Thyroid gland (tissue), 4 donors: ENCODE data around the gene THBS4. TPM values are rescaled to one million over a fixed set of nuclear protein-coding genes. Genes with fewer than 3 reads are reported as not detected.

ENCODE experiments used
- DNase-seq, 2 donors: peaks; one replicate each; pipeline ENCODE4 v3.0.0-alpha.2; 2019
- H3K27ac ChIP-seq, 3 donors: fragments of 200-600 bp; sonication (generic); 1 replicate in 2 of 3; 2 replicates in 1 of 3; pipeline ENCODE4 v1.5.1; 2016 to 2019; ENCODE audit warnings: mild to moderate bottlenecking in 1 of 3, moderate library complexity in 1 of 3
- H3K27me3 ChIP-seq: fragments of 200-600 bp; sonication (generic); one replicate; pipeline ENCODE4 v1.5.1; 2019
- H3K36me3 ChIP-seq, 2 donors: fragments of 200-600 bp; sonication (generic); one replicate each; pipeline ENCODE4 v1.5.1; 2016 to 2019
- H3K4me1 ChIP-seq, 2 donors: fragments of 200-600 bp; sonication (generic); one replicate each; pipeline ENCODE4 v1.5.1; 2017 to 2019
- H3K4me3 ChIP-seq, 3 donors: fragments of 200-600 bp; sonication (generic); replicated peaks in 1 of 3; 1 replicate in 2 of 3; 2 replicates in 1 of 3; pipeline ENCODE4 v1.5.1; 2016; ENCODE audit warnings: mild to moderate bottlenecking in 1 of 3
- H3K9me3 ChIP-seq: fragments of 200-600 bp; sonication (generic); one replicate; pipeline ENCODE4 v1.5.1; 2017
- POLR2A ChIP-seq, 2 donors: fragments of 450-650 bp; IDR thresholded peaks; one replicate each; pipeline ENCODE4 v1.6.1; 2017; ENCODE audit warnings: antibody characterized with exemption in 2 of 2, mild to moderate bottlenecking in 2 of 2, moderate library complexity in 1 of 2
- WGBS, 2 donors: methylation state at CpG; one replicate each; pipeline ENCODE4 v1.1.5; 2017; 5-methylcytosine and 5-hydroxymethylcytosine counted together
- intact Hi-C: fragments of 100-400 bp; cut with DNase I; formaldehyde crosslinking; loops from one replicate; pipeline ENCODE4 v1.15.1; 2023
- total RNA-seq, 4 donors: library from RNA; depleted of rRNA; stranded (reverse); fragments of >200 nt; gene quantifications; one replicate each; pipeline ENCODE4 v1.2.3, GENCODE V29; 2016
- TF ChIP-seq, protein P1 (sequence below), 6 experiments: fragments of 200-600 bp in 3 of 6; fragments of 450-650 bp in 3 of 6; sonication (generic) in 3 of 6; IDR thresholded peaks; one replicate each; pipeline ENCODE4 v1.5.1; 2016 to 2019; ENCODE audit warnings: antibody characterized with exemption in 6 of 6, mild to moderate bottlenecking in 2 of 6, inconsistent platforms in 1 of 6, moderate library complexity in 1 of 6

THBS4 gene
- total RNA-seq, 4 donors from 2014 or later = 2.4 to 4.5 (median 3.1) TPM

DNA sequence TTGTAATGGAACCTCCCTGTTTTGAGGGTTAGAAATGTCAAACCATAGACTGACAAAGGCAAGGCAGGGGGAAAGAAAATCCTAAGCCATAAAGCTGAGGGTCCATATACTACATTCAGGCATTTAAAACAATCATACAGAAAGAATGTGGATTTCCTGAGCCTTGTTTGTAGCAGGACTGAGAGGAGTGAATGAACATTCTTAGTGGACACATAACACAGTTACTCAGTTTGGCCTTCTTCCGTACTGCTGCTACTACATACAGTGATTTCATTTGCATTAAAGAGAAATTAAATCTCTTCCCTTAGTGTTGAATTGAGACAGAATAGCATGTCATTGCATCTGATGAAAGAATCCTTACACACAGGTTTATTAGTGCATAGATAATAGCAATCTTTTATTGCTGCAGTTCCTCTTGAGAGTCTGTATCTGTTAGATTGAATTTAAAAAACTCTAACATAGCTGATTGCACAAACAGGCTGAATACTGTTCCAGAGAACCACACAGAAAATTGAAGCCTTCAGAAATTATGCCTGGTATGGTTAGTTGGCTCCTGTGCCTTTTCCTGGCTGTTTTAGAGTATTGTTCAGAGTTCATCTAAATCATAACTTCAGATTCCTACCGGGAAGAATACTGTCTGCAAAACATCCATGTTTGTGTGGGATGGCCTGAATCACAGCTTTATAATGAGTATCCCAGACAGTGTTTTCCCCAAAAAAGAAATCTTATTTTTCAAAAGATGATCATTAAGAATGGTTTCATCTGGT lies 42.1 kb upstream of the THBS4 start:
- TF ChIP-seq, protein P1, sequence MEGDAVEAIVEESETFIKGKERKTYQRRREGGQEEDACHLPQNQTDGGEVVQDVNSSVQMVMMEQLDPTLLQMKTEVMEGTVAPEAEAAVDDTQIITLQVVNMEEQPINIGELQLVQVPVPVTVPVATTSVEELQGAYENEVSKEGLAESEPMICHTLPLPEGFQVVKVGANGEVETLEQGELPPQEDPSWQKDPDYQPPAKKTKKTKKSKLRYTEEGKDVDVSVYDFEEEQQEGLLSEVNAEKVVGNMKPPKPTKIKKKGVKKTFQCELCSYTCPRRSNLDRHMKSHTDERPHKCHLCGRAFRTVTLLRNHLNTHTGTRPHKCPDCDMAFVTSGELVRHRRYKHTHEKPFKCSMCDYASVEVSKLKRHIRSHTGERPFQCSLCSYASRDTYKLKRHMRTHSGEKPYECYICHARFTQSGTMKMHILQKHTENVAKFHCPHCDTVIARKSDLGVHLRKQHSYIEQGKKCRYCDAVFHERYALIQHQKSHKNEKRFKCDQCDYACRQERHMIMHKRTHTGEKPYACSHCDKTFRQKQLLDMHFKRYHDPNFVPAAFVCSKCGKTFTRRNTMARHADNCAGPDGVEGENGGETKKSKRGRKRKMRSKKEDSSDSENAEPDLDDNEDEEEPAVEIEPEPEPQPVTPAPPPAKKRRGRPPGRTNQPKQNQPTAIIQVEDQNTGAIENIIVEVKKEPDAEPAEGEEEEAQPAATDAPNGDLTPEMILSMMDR (IDR thresholded peaks at IDR 0.05) = no peak
- TF ChIP-seq POLR2A (IDR thresholded peaks at IDR 0.05) = no peak
- H3K27me3 ChIP-seq = no peaks in the 10 kb centered on the region
- H3K9me3 ChIP-seq = no peaks in the 10 kb centered on the region
- intact Hi-C loops = no loop called here
- H3K36me3 ChIP-seq = peaks cover 3 to 5% of the 10 kb centered on the region in 2 donors
- no peak for DNase-seq
- H3K27ac ChIP-seq = no peak overlapping the region
- H3K4me1 ChIP-seq = peaks cover 5 to 10% of the 10 kb centered on the region in 2 donors
- WGBS, 2 donors = 83 to 91% methylated on average over 2 of the region's 2 CpGs
- no peak overlapping the region for H3K4me3 ChIP-seq

DNA sequence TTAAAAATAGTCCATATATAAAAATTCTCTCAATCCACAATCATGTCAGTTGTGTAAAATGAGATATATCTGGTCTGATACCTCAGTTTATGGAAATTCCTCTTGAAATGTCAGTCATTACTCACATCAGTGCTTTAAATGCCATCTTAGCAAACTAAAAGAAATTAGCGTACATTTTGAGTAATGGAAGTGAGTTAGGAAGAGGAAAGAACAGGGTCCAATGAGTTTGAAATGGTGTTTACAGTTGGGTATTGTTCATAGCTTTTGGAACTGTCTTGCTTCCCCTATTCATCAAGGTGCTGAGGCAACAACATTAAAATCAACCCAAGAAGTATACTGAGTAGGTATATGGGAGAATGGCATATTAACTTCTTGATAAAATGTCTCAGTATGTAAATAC lies 35.4 kb upstream of the THBS4 start:
- WGBS, 2 donors = 98% methylated on average over 1 of the region's 1 CpG
- no peak for DNase-seq
- Histone ChIP-seq H3K4me1 (no peaks in the 10 kb centered on the region), H3K9me3 (no peaks in the 10 kb centered on the region), H3K36me3 (no peaks in the 10 kb centered on the region), H3K27me3 (no peaks in the 10 kb centered on the region), H3K27ac (no peak overlapping the region), H3K4me3 (no peak overlapping the region)
- TF ChIP-seq POLR2A (IDR thresholded peaks at IDR 0.05) = no peak
- TF ChIP-seq, protein P1 (IDR thresholded peaks at IDR 0.05) = no peak
- intact Hi-C loops = no loop called here

DNA sequence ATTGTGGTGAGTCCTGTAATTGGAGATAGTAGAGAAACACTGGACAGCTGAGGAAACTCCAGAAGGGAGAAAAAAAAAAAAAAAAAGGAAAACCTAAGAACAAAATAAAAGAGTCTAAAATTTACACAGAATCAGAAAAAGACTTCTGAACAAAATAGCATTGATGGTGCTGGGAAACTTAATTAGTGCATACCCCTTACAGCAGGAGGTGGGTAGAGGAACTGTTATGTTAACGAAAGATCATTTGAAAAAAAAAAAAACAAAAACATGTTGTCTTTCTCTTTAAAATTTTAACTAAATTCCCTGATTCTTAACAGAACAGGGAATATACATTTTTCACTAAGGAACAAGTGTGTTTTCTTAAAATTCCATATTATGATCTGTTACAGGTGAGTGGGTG lies 32.5 kb upstream of the THBS4 start:
- no peaks in the 10 kb centered on the region for H3K4me1 ChIP-seq
- no peak overlapping the region for H3K4me3 ChIP-seq
- TF ChIP-seq POLR2A (IDR thresholded peaks at IDR 0.05) = no peak
- TF ChIP-seq, protein P1 (IDR thresholded peaks at IDR 0.05) = no peak
- whole genome bisulfite sequencing, 2 donors = 91 to 98% methylated on average over 1 of the region's 1 CpG
- intact Hi-C loops = no loop called here
- H3K36me3 ChIP-seq = no peaks in the 10 kb centered on the region
- no peaks in the 10 kb centered on the region for H3K9me3 ChIP-seq
- no peak overlapping the region for H3K27ac ChIP-seq
- H3K27me3 ChIP-seq = no peaks in the 10 kb centered on the region
- DNase-seq = no peak

DNA sequence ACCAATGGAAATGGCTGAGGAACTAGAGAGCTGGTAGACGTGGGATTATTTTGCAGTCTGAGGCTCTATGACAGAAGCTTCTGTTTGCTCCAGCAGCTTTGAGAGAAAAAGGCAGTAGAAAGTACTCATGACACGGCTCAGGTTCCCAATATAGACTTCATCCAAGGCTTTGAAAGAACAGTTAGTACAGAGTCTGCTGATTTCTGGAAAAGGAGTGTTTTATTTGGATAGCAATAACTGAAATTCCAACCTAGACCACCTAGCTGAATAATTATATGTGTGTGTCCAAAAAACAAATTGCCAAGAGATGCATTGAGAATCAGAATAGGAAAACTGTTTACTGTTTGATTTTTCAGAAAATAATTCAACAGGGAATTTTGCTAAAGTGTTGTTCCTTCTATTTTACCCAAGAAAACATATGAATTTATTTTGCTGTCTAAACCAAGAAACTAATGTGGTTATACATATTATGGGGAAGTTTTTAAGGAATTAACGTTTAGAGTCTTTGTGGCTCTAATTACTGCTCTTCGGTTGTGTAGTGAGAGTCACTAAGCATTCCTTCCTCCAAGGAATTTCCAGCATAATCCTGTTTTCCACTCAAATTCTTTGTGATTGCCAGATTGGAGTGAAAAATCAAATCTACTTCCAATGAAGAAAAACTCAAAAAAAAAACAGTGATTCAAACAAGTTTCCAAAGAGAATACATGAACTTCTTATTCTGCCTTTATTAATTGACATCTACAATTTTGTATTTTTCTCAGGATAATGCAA lies 26.0 kb upstream of the THBS4 start:
- 67 to 68% methylated on average over 4 of the region's 4 CpGs for WGBS, 2 donors
- no peak overlapping the region for H3K27ac ChIP-seq
- no peak overlapping the region for H3K4me3 ChIP-seq
- H3K4me1 ChIP-seq = no peaks in the 10 kb centered on the region
- H3K27me3 ChIP-seq = no peaks in the 10 kb centered on the region
- H3K9me3 ChIP-seq = no peaks in the 10 kb centered on the region
- DNase-seq = no peak
- TF ChIP-seq, protein P1 (IDR thresholded peaks at IDR 0.05) = no peak
- no peak for TF ChIP-seq POLR2A (IDR thresholded peaks at IDR 0.05)
- intact Hi-C loops = no loop called here
- H3K36me3 ChIP-seq = no peaks in the 10 kb centered on the region
